Sigmoid colon (tissue), 7 donors: ENCODE data around the gene FARP2. TPM values are rescaled to one million over a fixed set of nuclear protein-coding genes. Genes with fewer than 3 reads are reported as not detected.
"Not testable (repeated sequence)": the region's sequence is repeated elsewhere in the genome, so short reads cannot be mapped to it uniquely, and the experiment has no call there.

Source experiments
- DNase-seq: peaks from one replicate; pipeline ENCODE4 v3.0.0-alpha.2; 2019
- H3K27ac ChIP-seq, 4 donors: fragments of 200-600 bp; sonication (generic); one replicate each; pipeline ENCODE4 v1.5.1; 2016 to 2019; ENCODE audit warnings: mild to moderate bottlenecking in 1 of 4
- H3K27me3 ChIP-seq, 3 donors: fragments of 200-600 bp; sonication (generic); one replicate each; pipeline ENCODE4 v1.5.1; 2019; ENCODE audit warnings: mild to moderate bottlenecking in 1 of 3
- H3K36me3 ChIP-seq, 4 donors: fragments of 200-600 bp; sonication (generic); one replicate each; pipeline ENCODE4 v1.5.1; 2016 to 2019
- H3K4me1 ChIP-seq, 4 donors: fragments of 200-600 bp; sonication (generic); one replicate each; pipeline ENCODE4 v1.5.1; 2017 to 2019
- H3K4me3 ChIP-seq, 4 donors: fragments of 200-600 bp; sonication (generic); one replicate each; pipeline ENCODE4 v1.5.1; 2017 to 2019; ENCODE audit warnings: mild to moderate bottlenecking in 2 of 4, moderate library complexity in 1 of 4
- H3K9me3 ChIP-seq, 4 donors: fragments of 200-600 bp in 3 of 4; sonication (generic) in 3 of 4; one replicate each; pipeline versions ENCODE4 v1.5.1 to v1.6.1; 2013 to 2019
- CTCF ChIP-seq, 4 experiments: fragments of 450-650 bp in 3 of 4; fragments of 200-600 bp in 1 of 4; IDR thresholded peaks; one replicate each; pipeline ENCODE4 v1.5.1; 2016 to 2019; ENCODE audit warnings: antibody characterized with exemption in 4 of 4, mild to moderate bottlenecking in 3 of 4, moderate library complexity in 2 of 4
- EP300 ChIP-seq, 4 donors: sonication (generic); formaldehyde crosslinking; IDR thresholded peaks; one replicate each; pipeline ENCODE4 v1.6.1; 2017; ENCODE audit warnings: antibody characterized with exemption in 4 of 4
- POLR2A ChIP-seq, 2 donors: fragments of 450-650 bp; IDR thresholded peaks; one replicate each; pipeline ENCODE4 v1.6.1; 2016; ENCODE audit warnings: antibody characterized with exemption in 2 of 2, mild to moderate bottlenecking in 2 of 2, moderate library complexity in 2 of 2
- POLR2AphosphoS5 ChIP-seq, 4 donors: sonication (generic); formaldehyde crosslinking; IDR thresholded peaks; one replicate each; pipeline ENCODE4 v1.6.1; 2017; ENCODE audit warnings: antibody characterized with exemption in 4 of 4
- WGBS, 2 donors: extraction: QIAGEN DNeasy Blood & Tissue Kit; methylation state at CpG; one replicate each; pipeline ENCODE4 v1.1.7; 2013; 5-methylcytosine and 5-hydroxymethylcytosine counted together
- intact Hi-C: fragments of 100-400 bp; cut with DNase I; formaldehyde crosslinking; loops from one replicate; pipeline ENCODE4 v1.15.1; 2023
- polyA plus RNA-seq, 3 donors: library from polyadenylated mRNA; stranded (reverse); fragments of 200-250 nt; gene quantifications; one replicate each; pipeline ENCODE4 v1.2.3, GENCODE V29; 2013
- total RNA-seq, 4 donors: library from RNA; depleted of rRNA; stranded (reverse); fragments of >200 nt; gene quantifications; one replicate each; pipeline ENCODE4 v1.1.0, GENCODE V29; 2016
- donor health status: healthy with polysubstance abuse.
- donor health status: Bipolar disorder and iron deficiency.
- donor health status: healthy.

The FARP2 gene
- total and polyA plus RNA-seq, 7 donors = 19.3 to 41.6 (median 28.5) TPM

- no peaks in the 10 kb centered on the region for H3K4me1 ChIP-seq
- intact Hi-C loops = no loop called here
- H3K36me3 ChIP-seq = peaks cover 6 to 100% (median 43%) of the 10 kb centered on the region in 4 donors
- TF ChIP-seq POLR2AphosphoS5 (IDR thresholded peaks at IDR 0.05) (no peak), POLR2A (IDR thresholded peaks at IDR 0.05) (no peak), CTCF (IDR thresholded peaks at IDR 0.05) (no peak), EP300 (IDR thresholded peaks at IDR 0.05) (no peak)
- no peaks in the 10 kb centered on the region for H3K27me3 ChIP-seq
- no peak overlapping the region for H3K4me3 ChIP-seq
- H3K9me3 ChIP-seq = no peaks in the 10 kb centered on the region
- H3K27ac ChIP-seq = no peak overlapping the region
- DNase-seq = no peak
- 93 to 94% methylated on average over 7 of the region's 7 CpGs for WGBS, 2 donors
Measured at GRCh38 chr2:241413929-241414580, 58.0 kb downstream of the FARP2 start.

- WGBS, 2 donors = 93 to 95% methylated on average over 3 of the region's 3 CpGs
- peaks cover 6 to 98% (median 36%) of the 10 kb centered on the region in 4 donors for H3K36me3 ChIP-seq
- no peak overlapping the region for H3K27ac ChIP-seq
- intact Hi-C loops = no loop called here
- no peak for TF ChIP-seq POLR2AphosphoS5 (IDR thresholded peaks at IDR 0.05)
- no peak for TF ChIP-seq EP300 (IDR thresholded peaks at IDR 0.05)
- no peak for TF ChIP-seq POLR2A (IDR thresholded peaks at IDR 0.05)
- no peak for TF ChIP-seq CTCF (IDR thresholded peaks at IDR 0.05)
- no peaks in the 10 kb centered on the region for H3K4me1 ChIP-seq
- no peaks in the 10 kb centered on the region for H3K9me3 ChIP-seq
- H3K4me3 ChIP-seq = no peak overlapping the region
- DNase-seq = no peak
- no peaks in the 10 kb centered on the region for H3K27me3 ChIP-seq
Measured at GRCh38 chr2:241415196-241415595, 59.1 kb downstream of the FARP2 start.

- Histone ChIP-seq H3K4me1 (no peaks in the 10 kb centered on the region), H3K27me3 (no peaks in the 10 kb centered on the region), H3K4me3 (no peak overlapping the region), H3K27ac (no peak overlapping the region), H3K36me3 (peaks cover 6 to 96% (median 37%) of the 10 kb centered on the region in 4 donors), H3K9me3 (peaks cover 0 to 3% (median 0%) of the 10 kb centered on the region in 4 donors)
- DNase-seq = no peak
- no peak for TF ChIP-seq POLR2A (IDR thresholded peaks at IDR 0.05)
- 22 to 71% methylated on average over 6 of the region's 6 CpGs for WGBS, 2 donors
- intact Hi-C loops = no loop called here
Measured at GRCh38 chr2:241417626-241418025, 61.5 kb downstream of the FARP2 start.

GRCh38 chr2:241421330-241421729 lies 65.2 kb downstream of the FARP2 start:
- DNase-seq = no peak
- H3K36me3 ChIP-seq = peaks cover 0 to 68% (median 16%) of the 10 kb centered on the region in 4 donors

GRCh38 chr2:241421942-241422341 lies 65.9 kb downstream of the FARP2 start:
- H3K9me3 ChIP-seq, H3K27me3 ChIP-seq, H3K27ac ChIP-seq, intact Hi-C loops, DNase-seq, H3K4me1 ChIP-seq, H3K4me3 ChIP-seq: not testable (repeated sequence)
- H3K36me3 ChIP-seq = peaks cover 0 to 62% (median 16%) of the 10 kb centered on the region in 4 donors
- WGBS, 2 donors = 97 to 98% methylated on average over 5 of the region's 5 CpGs

More at GRCh38 chr2:241421330-241421729, 65.2 kb downstream of the FARP2 start:
- H3K4me1 ChIP-seq = no peaks in the 10 kb centered on the region
- H3K27ac ChIP-seq = no peak overlapping the region
- WGBS, 2 donors = 99 to 100% methylated on average over 3 of the region's 3 CpGs
- H3K27me3 ChIP-seq = no peaks in the 10 kb centered on the region
- peaks cover 0 to 5% (median 1%) of the 10 kb centered on the region in 4 donors for H3K9me3 ChIP-seq
- intact Hi-C loops = no loop called here
- TF ChIP-seq POLR2AphosphoS5 (IDR thresholded peaks at IDR 0.05) (no peak), CTCF (IDR thresholded peaks at IDR 0.05) (no peak), POLR2A (IDR thresholded peaks at IDR 0.05) (no peak), EP300 (IDR thresholded peaks at IDR 0.05) (no peak)
- no peak overlapping the region for H3K4me3 ChIP-seq

- Histone ChIP-seq H3K4me1 (no peaks in the 10 kb centered on the region), H3K9me3 (peaks cover 0 to 5% (median 1%) of the 10 kb centered on the region in 4 donors), H3K4me3 (no peak overlapping the region), H3K27ac (no peak overlapping the region), H3K27me3 (no peaks in the 10 kb centered on the region), H3K36me3 (peaks cover 0 to 58% (median 16%) of the 10 kb centered on the region in 4 donors)
- 90 to 97% methylated on average over 1 of the region's 1 CpG for WGBS, 2 donors
- intact Hi-C loops = no loop called here
- no peak for TF ChIP-seq CTCF (IDR thresholded peaks at IDR 0.05)
- no peak for DNase-seq
Measured at GRCh38 chr2:241422350-241422749, 66.3 kb downstream of the FARP2 start.

- H3K27ac ChIP-seq, DNase-seq, H3K9me3 ChIP-seq, H3K27me3 ChIP-seq, intact Hi-C loops, H3K4me3 ChIP-seq, H3K4me1 ChIP-seq: not testable (repeated sequence)
- H3K36me3 ChIP-seq = peaks cover 0 to 46% (median 13%) of the 10 kb centered on the region in 4 donors
- WGBS, 2 donors = 100% methylated on average over 1 of the region's 1 CpG
Measured at GRCh38 chr2:241423489-241423888, 67.4 kb downstream of the FARP2 start.
